ENCODE measurements around the gene MACROD2.

Gene MACROD2

GRCh38 chr20:15224199-15224598 is 1228.9 kb downstream of the MACROD2 start:
- in situ Hi-C loops (cut with HindIII; ENCODE audit: low sequenced_read_pairs) = no loop called here
- H3K4me3 ChIP-seq (ENCODE audit: low read depth, low read length) = no peak overlapping the region
- TF ChIP-seq CTCF (IDR thresholded peaks at IDR 0.05; ENCODE audit: low read depth, low read length, missing control alignments) = no peak
- no peak for DNase-seq (ENCODE audit: low read depth)

- no peak for TF ChIP-seq CTCF (IDR thresholded peaks at IDR 0.05; ENCODE audit: low read depth, low read length, missing control alignments)
- no peak for DNase-seq (ENCODE audit: low read depth)
- no peak overlapping the region for H3K4me3 ChIP-seq (ENCODE audit: low read depth, low read length)
- in situ Hi-C loops (cut with HindIII; ENCODE audit: low sequenced_read_pairs) = no loop called here
Measured at GRCh38 chr20:15227102-15227501, 1231.8 kb downstream of the MACROD2 start.

DNA sequence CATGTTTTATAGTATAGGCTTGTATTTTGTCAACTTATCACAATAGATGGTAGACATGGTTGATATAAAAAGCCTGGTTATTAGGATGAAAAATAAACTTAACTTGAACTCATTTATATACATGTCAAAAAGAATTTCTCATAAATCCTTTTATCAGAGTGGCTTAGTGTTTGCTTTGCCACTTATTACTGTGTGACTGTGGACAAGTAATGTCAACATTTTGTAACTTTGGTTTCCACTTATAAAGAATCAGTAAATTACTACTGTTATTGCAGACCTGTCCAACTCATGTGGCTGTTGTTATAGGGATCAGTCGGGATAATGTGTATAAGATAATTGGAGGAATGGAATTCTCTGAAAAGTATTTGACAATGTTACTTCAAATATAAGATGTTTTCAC is 1236.9 kb downstream of the MACROD2 start:
- DNase-seq (ENCODE audit: low read depth) = no peak
- in situ Hi-C loops (cut with HindIII; ENCODE audit: low sequenced_read_pairs) = no loop called here
- no peak overlapping the region for H3K4me3 ChIP-seq (ENCODE audit: low read depth, low read length)
- no peak for TF ChIP-seq CTCF (IDR thresholded peaks at IDR 0.05; ENCODE audit: low read depth, low read length, missing control alignments)

GRCh38 chr20:15235471-15236198 is 1240.3 kb downstream of the MACROD2 start:
- in situ Hi-C loops (cut with HindIII; ENCODE audit: low sequenced_read_pairs) = no loop called here
- no peak for TF ChIP-seq CTCF (IDR thresholded peaks at IDR 0.05; ENCODE audit: low read depth, low read length, missing control alignments)
- H3K4me3 ChIP-seq (ENCODE audit: low read depth, low read length) = no peak overlapping the region
- no peak for DNase-seq (ENCODE audit: low read depth)

DNA sequence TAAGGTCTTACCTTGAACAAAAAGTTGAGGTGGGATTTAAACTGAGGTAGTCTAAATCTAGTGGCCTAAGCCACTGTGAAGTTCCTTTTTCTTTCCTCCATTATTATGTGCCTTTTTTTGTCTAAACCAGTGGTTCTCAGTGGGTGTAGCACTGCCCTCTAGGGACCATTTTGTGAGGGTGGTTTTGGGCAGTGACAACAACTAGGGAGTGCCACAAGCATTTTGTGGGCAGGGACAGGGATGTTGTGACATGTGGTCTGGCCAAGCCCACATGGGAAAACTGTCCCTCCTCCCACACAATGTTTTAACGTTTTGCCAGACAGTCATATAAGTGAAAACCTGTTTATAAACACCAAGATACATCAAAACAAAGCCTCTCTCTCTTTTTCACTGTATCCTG is 1241.5 kb downstream of the MACROD2 start:
- in situ Hi-C loops (cut with HindIII; ENCODE audit: low sequenced_read_pairs) = no loop called here
- no peak overlapping the region for H3K4me3 ChIP-seq (ENCODE audit: low read depth, low read length)
- no peak for DNase-seq (ENCODE audit: low read depth)
- TF ChIP-seq CTCF (IDR thresholded peaks at IDR 0.05; ENCODE audit: low read depth, low read length, missing control alignments) = peak; percentile 52

DNA sequence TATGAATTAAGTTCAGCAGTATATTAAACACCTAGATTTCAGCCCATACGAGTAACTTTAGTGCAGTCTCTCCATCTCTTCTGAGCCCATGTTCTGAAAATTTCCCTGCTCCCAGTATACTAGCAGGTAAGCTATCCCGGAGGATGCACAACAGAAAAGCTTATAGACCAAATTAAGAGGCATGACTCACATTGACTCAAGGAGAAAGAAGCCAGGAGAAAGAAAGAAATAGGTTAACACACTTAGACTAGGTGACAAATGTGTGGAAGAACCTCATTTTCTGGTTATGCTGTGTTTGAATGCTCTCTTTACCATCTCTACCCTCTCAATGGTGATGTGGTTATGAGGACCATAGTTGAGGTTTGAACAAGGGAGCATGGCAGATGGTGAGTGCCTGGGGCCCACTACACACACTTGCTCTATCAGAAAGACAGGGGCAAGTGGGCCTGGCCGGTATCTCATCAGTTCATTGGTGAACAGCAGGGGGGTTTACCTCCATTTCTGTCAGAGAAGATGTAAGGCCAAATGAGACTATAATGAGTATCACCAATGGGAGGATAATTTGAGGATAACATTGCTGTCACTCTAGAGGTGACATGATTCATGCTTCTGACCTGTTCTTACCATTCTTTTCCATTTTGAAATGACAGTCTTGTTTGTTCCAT is 1244.4 kb downstream of the MACROD2 start:
- no peak for DNase-seq (ENCODE audit: low read depth)
- H3K4me3 ChIP-seq (ENCODE audit: low read depth, low read length) = no peak overlapping the region
- no peak for TF ChIP-seq CTCF (IDR thresholded peaks at IDR 0.05; ENCODE audit: low read depth, low read length, missing control alignments)
- in situ Hi-C loops (cut with HindIII; ENCODE audit: low sequenced_read_pairs) = no loop called here

Data from astrocyte of the cerebellum (primary cell).